CD14-positive monocyte (primary cell): ENCODE data around the gene C2. TPM values are rescaled to one million over a fixed set of nuclear protein-coding genes. Genes with fewer than 3 reads are reported as not detected.

Experiments
- DNase-seq, 3 donors: peaks; one replicate each; pipeline ENCODE4 v3.0.0-alpha.2; 2011 to 2022
- H2AFZ ChIP-seq: 2 replicates; pipeline ENCODE4 v1.6.0; 2012; ENCODE audit warnings: mild to moderate bottlenecking, low read depth, low read length, inconsistent platforms; ENCODE audit not compliant: insufficient read depth, poor library complexity, severe bottlenecking
- H3K27ac ChIP-seq, 2 donors: 1 replicate in 1 of 2; 2 replicates in 1 of 2; pipeline ENCODE4 v1.5.1; 2012 to 2013; ENCODE audit warnings: low read length in 2 of 2, control low read depth in 1 of 2, inconsistent platforms in 1 of 2, low read depth in 1 of 2, mild to moderate bottlenecking in 1 of 2
- H3K27me3 ChIP-seq, 2 donors: one replicate each; pipeline versions ENCODE4 v1.6.0 to v1.6.1; 2011 to 2013; ENCODE audit warnings: low read length in 2 of 2; ENCODE audit not compliant: control insufficient read depth in 2 of 2, insufficient read depth in 2 of 2
- H3K36me3 ChIP-seq, 2 donors: replicated peaks in 1 of 2; 1 replicate in 1 of 2; 2 replicates in 1 of 2; pipeline versions ENCODE4 v1.5.1 to v1.6.1; 2012 to 2013; ENCODE audit warnings: low read length in 2 of 2, control low read depth in 1 of 2, inconsistent platforms in 1 of 2, mild to moderate bottlenecking in 1 of 2; ENCODE audit not compliant: insufficient read depth in 2 of 2, control insufficient read depth in 1 of 2
- H3K4me1 ChIP-seq, 2 donors: 1 replicate in 1 of 2; 2 replicates in 1 of 2; pipeline versions ENCODE4 v1.5.1 to v1.6.1; 2012 to 2013; ENCODE audit warnings: low read length in 2 of 2, control low read depth in 1 of 2, inconsistent platforms in 1 of 2, mild to moderate bottlenecking in 1 of 2, moderate library complexity in 1 of 2; ENCODE audit not compliant: insufficient read depth in 2 of 2, control insufficient read depth in 1 of 2
- H3K4me2 ChIP-seq: replicated peaks from 2 replicates; pipeline ENCODE3; 2012; ENCODE audit warnings: low read length, moderate library complexity, mild to moderate bottlenecking; ENCODE audit not compliant: poor library complexity, severe bottlenecking; ENCODE audit errors: extremely low read depth
- H3K4me3 ChIP-seq, 3 experiments: fragments of 200-600 bp in 1 of 3; sonication (generic) in 1 of 3; replicated peaks in 1 of 3; 1 replicate in 2 of 3; 2 replicates in 1 of 3; pipeline ENCODE4 v1.5.1; 2011 to 2013; ENCODE audit warnings: low read length in 3 of 3, mild to moderate bottlenecking in 3 of 3, control low read depth in 2 of 3, low read depth in 2 of 3, inconsistent platforms in 1 of 3, moderate library complexity in 1 of 3
- H3K79me2 ChIP-seq: 2 replicates; pipeline ENCODE4 v1.6.0; 2012; ENCODE audit warnings: mild to moderate bottlenecking, control low read depth, inconsistent platforms, low read length, moderate library complexity; ENCODE audit not compliant: insufficient read depth
- H3K9ac ChIP-seq: 2 replicates; pipeline ENCODE4 v1.6.0; 2017; ENCODE audit warnings: low read length, mild to moderate bottlenecking; ENCODE audit not compliant: insufficient read depth, poor library complexity, severe bottlenecking
- H3K9me3 ChIP-seq, 2 donors: replicated peaks in 1 of 2; 1 replicate in 1 of 2; 2 replicates in 1 of 2; pipeline versions ENCODE4 v1.5.1 to v1.6.1; 2012 to 2013; ENCODE audit warnings: low read length in 2 of 2, control low read depth in 1 of 2; ENCODE audit not compliant: control insufficient read depth in 1 of 2, insufficient read depth in 1 of 2
- H4K20me1 ChIP-seq: 2 replicates; pipeline ENCODE4 v1.6.0; 2012; ENCODE audit warnings: mild to moderate bottlenecking, low read length, control low read depth, moderate library complexity; ENCODE audit not compliant: insufficient read depth
- H3K27ac Mint-ChIP-seq, 7 donors: one replicate each; pipeline ENCODE4 v1.8.0; 2020; ENCODE audit warnings: mild to moderate bottlenecking in 7 of 7, mixed read lengths in 7 of 7, moderate library complexity in 6 of 7, inconsistent platforms in 2 of 7
- H3K27me3 Mint-ChIP-seq, 3 donors: one replicate each; pipeline ENCODE4 v1.8.0; 2021 to 2022; ENCODE audit warnings: low read depth in 3 of 3, mild to moderate bottlenecking in 3 of 3, mixed read lengths in 3 of 3, moderate library complexity in 3 of 3, inconsistent platforms in 1 of 3
- H3K36me3 Mint-ChIP-seq, 2 donors: one replicate each; pipeline ENCODE4 v1.8.0; 2020; ENCODE audit warnings: mixed read lengths in 2 of 2, inconsistent platforms in 1 of 2, mild to moderate bottlenecking in 1 of 2
- H3K4me1 Mint-ChIP-seq: one replicate; pipeline ENCODE4 v1.8.0; 2020; ENCODE audit warnings: mild to moderate bottlenecking, mixed read lengths
- H3K4me3 Mint-ChIP-seq, 2 donors: one replicate each; pipeline ENCODE4 v1.8.0; 2020; ENCODE audit warnings: mild to moderate bottlenecking in 2 of 2, mixed read lengths in 2 of 2, moderate library complexity in 1 of 2
- H3K9me3 Mint-ChIP-seq, 7 donors: one replicate each; pipeline ENCODE4 v1.8.0; 2020 to 2022; ENCODE audit warnings: mixed read lengths in 7 of 7, mild to moderate bottlenecking in 6 of 7, moderate library complexity in 6 of 7, inconsistent platforms in 2 of 7
- WGBS: methylation state at CpG from one replicate; pipeline ENCODE4 v1.1.5; 2013; ENCODE audit warnings: missing lambda C conversion rate; ENCODE audit not compliant: insufficient coverage; 5-methylcytosine and 5-hydroxymethylcytosine counted together
- intact Hi-C, 2 donors: fragments of 100-400 bp; cut with micrococcal nuclease; formaldehyde crosslinking; loops; one replicate each; pipeline versions ENCODE4 v1.15.0 to v1.15.1; 2023
- polyA plus RNA-seq, 3 donors: library from polyadenylated mRNA; depleted of rRNA in 1 of 3; unstranded in 2 of 3; stranded (reverse) in 1 of 3; fragments of 300-500 nt in 2 of 3; fragments of >200 nt in 1 of 3; fragmentation: Illumina TruSeq in 2 of 3; gene quantifications; 1 replicate in 2 of 3; 2 replicates in 1 of 3; pipeline ENCODE4 v1.2.3, GENCODE V29; 2012 to 2021
- TF ChIP-seq, protein P1 (sequence below): fragments of 200-600 bp; IDR thresholded peaks from one replicate; pipeline ENCODE4 v1.8.0; 2022; ENCODE audit warnings: antibody characterized with exemption, mild to moderate bottlenecking

Gene C2
- polyA plus RNA-seq, 3 donors: 5.4 to 7.2 (median 6.5) TPM

DNA sequence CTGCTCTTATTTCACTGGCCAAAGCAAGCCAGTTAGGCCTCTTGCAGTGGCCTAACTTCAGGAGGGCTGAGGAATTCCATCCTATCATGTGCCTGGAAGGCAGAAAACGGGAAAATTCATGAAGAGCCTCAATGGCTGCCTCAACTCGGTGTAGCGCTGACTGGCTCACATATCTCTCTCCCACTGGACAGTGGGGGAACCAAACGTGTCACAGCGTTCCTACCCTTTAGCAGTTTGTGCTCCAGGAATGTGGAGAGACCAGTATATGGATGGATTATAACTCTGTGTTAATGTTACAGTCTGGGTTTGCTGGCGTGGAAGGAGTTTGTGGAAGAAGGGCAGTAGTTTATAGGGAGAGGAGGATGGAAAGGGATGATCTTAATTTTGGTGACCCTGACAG is 11.8 kb upstream of the C2 start:
- no peaks in the 10 kb centered on the region for H3K9me3 Mint-ChIP-seq
- H3K27me3 ChIP-seq: no peaks in the 10 kb centered on the region
- H3K9me3 ChIP-seq: no peaks in the 10 kb centered on the region
- intact Hi-C loops: no loop called here
- no peak overlapping the region for H3K4me2 ChIP-seq
- TF ChIP-seq, protein P1, sequence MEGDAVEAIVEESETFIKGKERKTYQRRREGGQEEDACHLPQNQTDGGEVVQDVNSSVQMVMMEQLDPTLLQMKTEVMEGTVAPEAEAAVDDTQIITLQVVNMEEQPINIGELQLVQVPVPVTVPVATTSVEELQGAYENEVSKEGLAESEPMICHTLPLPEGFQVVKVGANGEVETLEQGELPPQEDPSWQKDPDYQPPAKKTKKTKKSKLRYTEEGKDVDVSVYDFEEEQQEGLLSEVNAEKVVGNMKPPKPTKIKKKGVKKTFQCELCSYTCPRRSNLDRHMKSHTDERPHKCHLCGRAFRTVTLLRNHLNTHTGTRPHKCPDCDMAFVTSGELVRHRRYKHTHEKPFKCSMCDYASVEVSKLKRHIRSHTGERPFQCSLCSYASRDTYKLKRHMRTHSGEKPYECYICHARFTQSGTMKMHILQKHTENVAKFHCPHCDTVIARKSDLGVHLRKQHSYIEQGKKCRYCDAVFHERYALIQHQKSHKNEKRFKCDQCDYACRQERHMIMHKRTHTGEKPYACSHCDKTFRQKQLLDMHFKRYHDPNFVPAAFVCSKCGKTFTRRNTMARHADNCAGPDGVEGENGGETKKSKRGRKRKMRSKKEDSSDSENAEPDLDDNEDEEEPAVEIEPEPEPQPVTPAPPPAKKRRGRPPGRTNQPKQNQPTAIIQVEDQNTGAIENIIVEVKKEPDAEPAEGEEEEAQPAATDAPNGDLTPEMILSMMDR: no peak
- no peaks in the 10 kb centered on the region for H3K36me3 Mint-ChIP-seq
- peaks cover 0 to 4% (median 0%) of the 10 kb centered on the region in 3 donors for H3K27me3 Mint-ChIP-seq
- no peak overlapping the region for H3K4me3 Mint-ChIP-seq
- H3K79me2 ChIP-seq: no peaks in the 10 kb centered on the region
- 93% methylated on average over 2 of the region's 6 CpGs for WGBS
- no peaks in the 10 kb centered on the region for H3K36me3 ChIP-seq
- no peak overlapping the region for H3K27ac ChIP-seq
- H3K27ac Mint-ChIP-seq: no peak overlapping the region
- no peak overlapping the region for H3K4me3 ChIP-seq
- no peak for DNase-seq
- H3K4me1 Mint-ChIP-seq: peaks cover 9% of the 10 kb centered on the region
- no peaks in the 10 kb centered on the region for H4K20me1 ChIP-seq
- no peak overlapping the region for H3K9ac ChIP-seq
- no peak overlapping the region for H2AFZ ChIP-seq
- peaks cover 4 to 7% of the 10 kb centered on the region in 2 donors for H3K4me1 ChIP-seq

DNA sequence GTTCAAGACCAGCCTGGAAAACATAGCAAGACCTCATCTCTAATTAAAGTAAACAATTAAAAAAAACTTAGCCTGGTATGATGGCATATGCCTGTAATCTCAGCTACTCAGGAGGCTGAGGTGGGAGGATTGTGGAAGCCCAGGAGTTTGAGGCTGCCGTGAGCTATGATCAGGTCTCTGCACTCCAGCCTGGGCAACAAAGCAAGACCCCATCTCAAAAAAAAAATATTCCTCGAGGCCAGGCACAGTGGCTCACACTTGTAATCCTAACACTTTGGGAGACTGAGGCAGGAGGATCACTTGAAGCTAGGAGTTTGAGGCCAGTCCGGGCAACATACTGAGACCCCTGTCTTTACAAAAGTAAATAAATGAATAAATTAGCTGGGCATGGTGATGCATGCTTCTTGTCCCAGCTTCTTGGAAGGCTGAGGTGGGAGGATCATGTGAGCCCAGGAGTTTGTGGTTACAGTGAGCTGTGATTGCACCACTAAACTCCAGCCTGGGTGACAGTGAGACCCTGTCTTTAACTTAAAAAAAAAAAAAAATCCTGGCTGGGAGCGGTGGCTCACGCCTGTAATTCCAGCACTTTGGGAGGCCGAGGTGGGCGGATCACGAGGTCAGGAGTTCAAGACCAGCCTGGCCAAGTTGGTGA is 9.3 kb upstream of the C2 start:
- H3K9me3 ChIP-seq: no peaks in the 10 kb centered on the region
- H3K4me2 ChIP-seq: no peak overlapping the region
- Mint-ChIP-seq H3K36me3 (no peaks in the 10 kb centered on the region), H3K27me3 (peaks cover 0 to 3% (median 3%) of the 10 kb centered on the region in 3 donors), H3K27ac (no peak overlapping the region), H3K4me1 (peaks cover 12% of the 10 kb centered on the region), H3K9me3 (no peaks in the 10 kb centered on the region), H3K4me3 (no peak overlapping the region)
- H3K36me3 ChIP-seq: no peaks in the 10 kb centered on the region
- H3K4me3 ChIP-seq: no peak overlapping the region
- no CpG with 5 or more reads among the region's 8 CpGs for WGBS
- no peak overlapping the region for H3K9ac ChIP-seq
- no peak overlapping the region for H3K27ac ChIP-seq
- H3K79me2 ChIP-seq: no peaks in the 10 kb centered on the region
- H2AFZ ChIP-seq: no peak overlapping the region
- peaks cover 8 to 14% of the 10 kb centered on the region in 2 donors for H3K4me1 ChIP-seq
- intact Hi-C loops: no loop called here
- TF ChIP-seq, protein P1: no peak
- DNase-seq: no peak
- H4K20me1 ChIP-seq: no peaks in the 10 kb centered on the region
- H3K27me3 ChIP-seq: no peaks in the 10 kb centered on the region
